ENCODE data around the gene NPAS2. TPM values are rescaled to one million over a fixed set of nuclear protein-coding genes. Genes with fewer than 3 reads are reported as not detected.

NPAS2 gene
- total RNA-seq, 1 donor from 2014 or later: 8.2 TPM

GRCh38 chr2:100823665-100824438 lies 3.9 kb downstream of the NPAS2 start:
- H3K4me3 ChIP-seq (ENCODE audit: low read depth, low read length): no peak overlapping the region
- DNase-seq (ENCODE audit: low read depth): no peak
- no peak for FAIRE-seq
- TF ChIP-seq, protein P1, sequence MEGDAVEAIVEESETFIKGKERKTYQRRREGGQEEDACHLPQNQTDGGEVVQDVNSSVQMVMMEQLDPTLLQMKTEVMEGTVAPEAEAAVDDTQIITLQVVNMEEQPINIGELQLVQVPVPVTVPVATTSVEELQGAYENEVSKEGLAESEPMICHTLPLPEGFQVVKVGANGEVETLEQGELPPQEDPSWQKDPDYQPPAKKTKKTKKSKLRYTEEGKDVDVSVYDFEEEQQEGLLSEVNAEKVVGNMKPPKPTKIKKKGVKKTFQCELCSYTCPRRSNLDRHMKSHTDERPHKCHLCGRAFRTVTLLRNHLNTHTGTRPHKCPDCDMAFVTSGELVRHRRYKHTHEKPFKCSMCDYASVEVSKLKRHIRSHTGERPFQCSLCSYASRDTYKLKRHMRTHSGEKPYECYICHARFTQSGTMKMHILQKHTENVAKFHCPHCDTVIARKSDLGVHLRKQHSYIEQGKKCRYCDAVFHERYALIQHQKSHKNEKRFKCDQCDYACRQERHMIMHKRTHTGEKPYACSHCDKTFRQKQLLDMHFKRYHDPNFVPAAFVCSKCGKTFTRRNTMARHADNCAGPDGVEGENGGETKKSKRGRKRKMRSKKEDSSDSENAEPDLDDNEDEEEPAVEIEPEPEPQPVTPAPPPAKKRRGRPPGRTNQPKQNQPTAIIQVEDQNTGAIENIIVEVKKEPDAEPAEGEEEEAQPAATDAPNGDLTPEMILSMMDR (IDR thresholded peaks at IDR 0.05; ENCODE audit: insufficient read depth, low read length, severe bottlenecking): no peak
- H3K27me3 ChIP-seq (ENCODE audit: control insufficient read depth, insufficient read depth, low read length): no peaks in the 10 kb centered on the region
- no peaks in the 10 kb centered on the region for H3K36me3 ChIP-seq (ENCODE audit: control insufficient read depth, insufficient read depth, low read length)

DNA sequence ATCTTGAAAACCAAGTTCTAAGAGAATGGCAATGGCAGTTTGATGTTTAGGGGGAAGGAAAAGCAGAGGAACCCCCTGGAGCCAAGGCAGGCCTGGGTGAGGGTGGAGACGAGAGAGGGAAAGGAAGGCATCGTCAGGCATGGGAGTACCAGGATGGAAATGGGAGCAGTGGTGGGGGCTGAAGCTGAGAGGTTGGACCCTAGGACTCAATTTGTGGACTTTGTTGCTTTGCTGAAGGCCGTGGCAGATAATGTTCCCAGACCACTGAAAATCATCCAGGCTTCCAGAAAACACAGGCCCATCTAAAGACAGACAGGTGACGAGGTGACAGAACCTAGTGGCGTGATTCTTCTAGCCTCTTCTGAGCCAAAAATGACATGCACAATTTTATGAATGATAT lies 4.9 kb downstream of the NPAS2 start:
- no peak for DNase-seq (ENCODE audit: low read depth)
- no peaks in the 10 kb centered on the region for H3K36me3 ChIP-seq (ENCODE audit: control insufficient read depth, insufficient read depth, low read length)
- H3K27me3 ChIP-seq (ENCODE audit: control insufficient read depth, insufficient read depth, low read length): no peaks in the 10 kb centered on the region
- FAIRE-seq: no peak
- TF ChIP-seq, protein P1 (IDR thresholded peaks at IDR 0.05; ENCODE audit: insufficient read depth, low read length, severe bottlenecking): no peak
- H3K4me3 ChIP-seq (ENCODE audit: low read depth, low read length): no peak overlapping the region

- FAIRE-seq (no peak), DNase-seq (ENCODE audit: low read depth) (no peak)
- TF ChIP-seq, protein P1 (IDR thresholded peaks at IDR 0.05; ENCODE audit: insufficient read depth, low read length, severe bottlenecking): no peak
- Histone ChIP-seq H3K4me3 (ENCODE audit: low read depth, low read length) (no peak overlapping the region), H3K27me3 (ENCODE audit: control insufficient read depth, insufficient read depth, low read length) (no peaks in the 10 kb centered on the region), H3K36me3 (ENCODE audit: control insufficient read depth, insufficient read depth, low read length) (no peaks in the 10 kb centered on the region)
Measured at GRCh38 chr2:100826494-100826893, 6.6 kb downstream of the NPAS2 start.

GRCh38 chr2:100831158-100831750 lies 11.3 kb downstream of the NPAS2 start:
- FAIRE-seq (no peak), DNase-seq (ENCODE audit: low read depth) (no peak)
- Histone ChIP-seq H3K27me3 (ENCODE audit: control insufficient read depth, insufficient read depth, low read length) (no peaks in the 10 kb centered on the region), H3K36me3 (ENCODE audit: control insufficient read depth, insufficient read depth, low read length) (no peaks in the 10 kb centered on the region), H3K4me3 (ENCODE audit: low read depth, low read length) (no peak overlapping the region)
- TF ChIP-seq, protein P1 (IDR thresholded peaks at IDR 0.05; ENCODE audit: insufficient read depth, low read length, severe bottlenecking): no peak

DNA sequence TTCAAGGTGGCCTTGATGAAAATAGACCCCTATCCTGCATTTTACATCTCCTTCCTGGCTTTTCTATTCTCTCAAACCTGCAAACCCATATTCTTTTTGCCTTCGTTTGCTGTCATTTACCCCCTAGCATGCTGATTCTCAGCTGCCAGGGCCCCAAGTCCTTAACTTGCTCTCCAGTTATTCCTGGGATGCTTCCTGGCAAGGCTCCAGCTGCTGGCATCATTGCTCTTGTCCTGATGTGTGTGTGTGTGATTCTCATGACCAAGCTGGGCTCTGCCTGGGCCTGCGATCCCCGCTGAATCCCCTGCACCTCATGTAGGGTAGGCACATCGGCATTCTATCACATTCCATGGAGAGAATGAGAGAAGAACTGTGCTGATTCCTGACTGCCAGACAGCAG lies 11.9 kb downstream of the NPAS2 start:
- FAIRE-seq (no peak), DNase-seq (ENCODE audit: low read depth) (peak; percentile 15)
- no peaks in the 10 kb centered on the region for H3K27me3 ChIP-seq (ENCODE audit: control insufficient read depth, insufficient read depth, low read length)
- H3K4me3 ChIP-seq (ENCODE audit: low read depth, low read length): no peak overlapping the region
- TF ChIP-seq, protein P1 (IDR thresholded peaks at IDR 0.05; ENCODE audit: insufficient read depth, low read length, severe bottlenecking): no peak
- H3K36me3 ChIP-seq (ENCODE audit: control insufficient read depth, insufficient read depth, low read length): no peaks in the 10 kb centered on the region
